ENCODE measurements around the gene C16orf74. TPM values are rescaled to one million over a fixed set of nuclear protein-coding genes. Genes with fewer than 3 reads are reported as not detected.

The C16orf74 gene
- total RNA-seq, 1 experiment from 2014 or later = 44.3 TPM

GRCh38 chr16:85707528-85708095 is 43.3 kb downstream of the C16orf74 start:
- H4K20me1 ChIP-seq (ENCODE audit: insufficient read depth) = no peaks in the 10 kb centered on the region
- no peak overlapping the region for H3K4me3 ChIP-seq
- H3K36me3 ChIP-seq (ENCODE audit: low read depth) = no peaks in the 10 kb centered on the region; the same call in 1 of the 2 replicates
- intact Hi-C loops (cut with micrococcal nuclease; ENCODE audit: unreplicated experiment) = no loop called here
- no peak for DNase-seq
- no TSS peak for BruUV-seq (replicated peaks)
- no peak for TF ChIP-seq EZH2 (IDR thresholded peaks at IDR 0.05; ENCODE audit: low read depth)
- TF ChIP-seq CTCF (conservative IDR thresholded peaks at IDR 0.05) = no peak
- H3F3A ChIP-seq (ENCODE audit: insufficient read depth, low read depth) = no peaks in the 10 kb centered on the region; the same call in 1 of the 2 replicates
- H3K9me3 ChIP-seq (ENCODE audit: insufficient read depth, low read depth) = peaks cover 4% of the 10 kb centered on the region; the same call in 1 of the 2 replicates
- ChIA-PET POLR2A (ENCODE audit: unreplicated experiment) (no interaction called here), CTCF (no interaction called here)
- H3K79me2 ChIP-seq (ENCODE audit: low read depth) = no peaks in the 10 kb centered on the region
- no peak overlapping the region for H3K4me2 ChIP-seq
- no peaks in the 10 kb centered on the region for H3K27me3 ChIP-seq (ENCODE audit: insufficient read depth, low read depth)
- no peak overlapping the region for H2AFZ ChIP-seq
- H3K9me2 ChIP-seq (ENCODE audit: insufficient read depth) = no peaks in the 10 kb centered on the region
- H3K27ac ChIP-seq = no peak overlapping the region
- no peaks in the 10 kb centered on the region for H3K4me1 ChIP-seq (replicated peaks; ENCODE audit: insufficient read depth)

GRCh38 chr16:85706449-85707034 is 44.4 kb downstream of the C16orf74 start:
- no peaks in the 10 kb centered on the region; the same call in 1 of the 2 replicates for H3K36me3 ChIP-seq (ENCODE audit: low read depth)
- no peaks in the 10 kb centered on the region; the same call in 1 of the 2 replicates for H3F3A ChIP-seq (ENCODE audit: insufficient read depth, low read depth)
- H3K27ac ChIP-seq = no peak overlapping the region
- no peak for DNase-seq
- H3K9me3 ChIP-seq (ENCODE audit: insufficient read depth, low read depth) = no peaks in the 10 kb centered on the region
- intact Hi-C loops (cut with micrococcal nuclease; ENCODE audit: unreplicated experiment) = no loop called here
- H3K4me1 ChIP-seq (replicated peaks; ENCODE audit: insufficient read depth) = no peaks in the 10 kb centered on the region
- H3K79me2 ChIP-seq (ENCODE audit: low read depth) = no peaks in the 10 kb centered on the region
- BruUV-seq (replicated peaks) = no TSS peak
- no peaks in the 10 kb centered on the region for H4K20me1 ChIP-seq (ENCODE audit: insufficient read depth)
- POLR2A ChIA-PET (ENCODE audit: unreplicated experiment) = no interaction called here
- H3K4me3 ChIP-seq = no peak overlapping the region
- no peak for TF ChIP-seq EZH2 (IDR thresholded peaks at IDR 0.05; ENCODE audit: low read depth)
- no peak for TF ChIP-seq CTCF (conservative IDR thresholded peaks at IDR 0.05)
- no peak overlapping the region for H3K4me2 ChIP-seq
- CTCF ChIA-PET = no interaction called here
- no peaks in the 10 kb centered on the region for H3K9me2 ChIP-seq (ENCODE audit: insufficient read depth)
- no peak overlapping the region for H2AFZ ChIP-seq
- H3K27me3 ChIP-seq (ENCODE audit: insufficient read depth, low read depth) = no peaks in the 10 kb centered on the region

GRCh38 chr16:85704900-85705846 is 45.7 kb downstream of the C16orf74 start:
- H4K20me1 ChIP-seq (ENCODE audit: insufficient read depth) = no peaks in the 10 kb centered on the region
- H3K9me3 ChIP-seq (ENCODE audit: insufficient read depth, low read depth) = no peaks in the 10 kb centered on the region
- H3K27me3 ChIP-seq (ENCODE audit: insufficient read depth, low read depth) = no peaks in the 10 kb centered on the region
- H3F3A ChIP-seq (ENCODE audit: insufficient read depth, low read depth) = no peaks in the 10 kb centered on the region; the same call in 1 of the 2 replicates
- BruUV-seq (replicated peaks) = no TSS peak
- no peaks in the 10 kb centered on the region; the same call in 1 of the 2 replicates for H3K36me3 ChIP-seq (ENCODE audit: low read depth)
- no peak overlapping the region for H3K4me2 ChIP-seq
- intact Hi-C loops (cut with micrococcal nuclease; ENCODE audit: unreplicated experiment) = no loop called here
- no peak overlapping the region for H3K4me3 ChIP-seq
- no peaks in the 10 kb centered on the region for H3K9me2 ChIP-seq (ENCODE audit: insufficient read depth)
- no peaks in the 10 kb centered on the region for H3K4me1 ChIP-seq (replicated peaks; ENCODE audit: insufficient read depth)
- no peaks in the 10 kb centered on the region for H3K79me2 ChIP-seq (ENCODE audit: low read depth)
- H2AFZ ChIP-seq = no peak overlapping the region
- DNase-seq = no peak
- no peak overlapping the region for H3K27ac ChIP-seq
- no peak for TF ChIP-seq CTCF (conservative IDR thresholded peaks at IDR 0.05)
- TF ChIP-seq EZH2 (IDR thresholded peaks at IDR 0.05; ENCODE audit: low read depth) = no peak
- POLR2A ChIA-PET (ENCODE audit: unreplicated experiment) = no interaction called here
- CTCF ChIA-PET = no interaction called here
